Glutamatergic neuron (in vitro differentiated cells): ENCODE data around the gene MOGAT3. TPM values are rescaled to one million over a fixed set of nuclear protein-coding genes. Genes with fewer than 3 reads are reported as not detected.

Experiments used
- DNase-seq: peaks from one replicate; pipeline ENCODE4 v3.0.0; 2022
- H3K27ac Mint-ChIP-seq: one replicate; pipeline ENCODE4 v1.8.0; 2020; ENCODE audit warnings: mild to moderate bottlenecking, mixed read lengths, inconsistent platforms; ENCODE audit not compliant: unreplicated experiment
- H3K27me3 Mint-ChIP-seq: one replicate; pipeline ENCODE4 v1.8.0; 2020; ENCODE audit warnings: mild to moderate bottlenecking, moderate library complexity, mixed read lengths, inconsistent platforms; ENCODE audit not compliant: unreplicated experiment
- H3K36me3 Mint-ChIP-seq: one replicate; pipeline ENCODE4 v1.8.0; 2020; ENCODE audit warnings: mild to moderate bottlenecking, mixed read lengths, inconsistent platforms; ENCODE audit not compliant: unreplicated experiment
- H3K4me1 Mint-ChIP-seq: one replicate; pipeline ENCODE4 v1.8.0; 2020; ENCODE audit warnings: mild to moderate bottlenecking, low read depth, mixed read lengths, inconsistent platforms; ENCODE audit not compliant: unreplicated experiment
- H3K4me3 Mint-ChIP-seq: one replicate; pipeline ENCODE4 v1.8.0; 2020; ENCODE audit warnings: mild to moderate bottlenecking, mixed read lengths, inconsistent platforms; ENCODE audit not compliant: unreplicated experiment
- H3K9me3 Mint-ChIP-seq: one replicate; pipeline ENCODE4 v1.8.0; 2020; ENCODE audit warnings: mild to moderate bottlenecking, moderate library complexity, mixed read lengths, inconsistent platforms; ENCODE audit not compliant: unreplicated experiment
- total RNA-seq: library from RNA; stranded (reverse); fragmentation: NEBNext Ultra II Directional; extraction: Animal tissue kit (Norgen Biotek cat#: 25700); gene quantifications from one replicate; pipeline ENCODE4 v1.2.1, GENCODE V29; 2021; ENCODE audit not compliant: unreplicated experiment
- TF ChIP-seq, protein P1 (sequence below): fragments of 200-600 bp; sonication (generic); IDR thresholded peaks from one replicate; pipeline ENCODE4 v1.5.0; 2021; ENCODE audit not compliant: partially characterized antibody, unreplicated experiment

MOGAT3 gene
- total RNA-seq, 1 donor from 2014 or later: not detected

DNA sequence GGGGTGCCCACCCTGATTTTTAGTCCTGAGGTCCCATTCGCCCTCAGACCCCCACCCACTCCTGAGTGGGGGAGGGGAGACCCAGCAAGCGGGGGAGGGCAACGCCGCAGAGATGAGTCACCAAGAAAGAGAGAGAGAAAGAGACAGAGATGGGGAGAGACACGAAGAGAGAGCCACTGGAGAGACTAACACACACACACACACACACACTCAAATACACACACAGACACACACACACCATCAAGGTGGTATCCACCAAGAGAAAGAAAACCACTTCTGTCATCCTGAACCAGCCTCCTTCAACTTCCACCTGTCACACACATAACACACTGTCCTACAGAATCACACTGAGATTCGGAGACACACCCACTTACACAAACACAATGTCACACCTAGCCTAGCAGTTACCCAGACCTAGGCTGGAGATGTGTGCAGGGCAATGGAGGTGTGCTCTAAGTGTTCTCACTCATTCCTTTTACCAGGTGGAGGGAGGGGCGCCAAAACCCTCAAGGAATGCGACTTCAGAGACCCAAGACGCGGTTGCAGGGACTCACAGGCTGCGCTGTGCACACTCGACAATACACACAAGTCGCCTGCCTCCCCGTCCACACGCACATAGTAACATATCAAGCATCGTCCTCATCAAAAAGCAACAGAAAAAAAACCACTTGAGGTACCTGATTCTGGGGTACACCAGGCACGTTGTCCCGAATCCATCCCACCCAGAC is 31.6 kb downstream of the MOGAT3 start:
- peak overlapping the region; percentile 55 for H3K4me3 Mint-ChIP-seq
- peaks cover 64% of the 10 kb centered on the region for H3K27me3 Mint-ChIP-seq

DNA sequence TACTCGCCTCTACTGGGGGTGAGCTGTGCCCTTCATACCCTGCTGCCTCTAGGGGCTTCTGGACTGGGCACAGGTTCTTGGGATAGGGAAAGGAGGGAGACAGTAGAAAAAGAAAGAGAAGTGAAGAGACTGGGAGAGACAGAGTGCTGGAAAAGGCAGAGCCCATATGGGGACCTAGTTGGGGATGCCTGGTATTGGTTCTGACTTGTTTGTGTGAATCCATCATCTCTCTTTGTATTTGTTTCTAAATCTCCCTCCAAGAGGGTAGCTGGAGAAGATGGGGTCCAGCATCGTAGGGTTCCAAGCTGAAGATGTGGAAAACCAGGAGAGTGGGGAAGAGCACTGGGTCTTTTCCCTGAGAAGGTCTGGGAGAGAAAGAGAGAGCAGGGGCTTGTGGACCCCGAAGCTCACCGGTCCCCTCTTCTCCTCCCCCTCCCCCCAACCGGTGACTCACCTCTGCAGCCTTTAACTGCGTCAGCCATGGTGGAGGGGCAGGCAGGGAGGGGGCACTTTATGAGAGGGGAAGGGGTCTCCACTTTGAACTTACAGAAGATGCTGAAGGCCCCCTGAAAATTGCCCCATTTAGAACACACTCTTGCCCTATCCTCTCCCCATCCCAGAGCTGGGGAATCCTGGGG is 32.3 kb downstream of the MOGAT3 start:
- peaks cover 36% of the 10 kb centered on the region for H3K4me1 Mint-ChIP-seq
- no peak overlapping the region for H3K27ac Mint-ChIP-seq
- DNase-seq: no peak

More for the DNA sequence above, 31.6 kb downstream of the MOGAT3 start:
- TF ChIP-seq, protein P1, sequence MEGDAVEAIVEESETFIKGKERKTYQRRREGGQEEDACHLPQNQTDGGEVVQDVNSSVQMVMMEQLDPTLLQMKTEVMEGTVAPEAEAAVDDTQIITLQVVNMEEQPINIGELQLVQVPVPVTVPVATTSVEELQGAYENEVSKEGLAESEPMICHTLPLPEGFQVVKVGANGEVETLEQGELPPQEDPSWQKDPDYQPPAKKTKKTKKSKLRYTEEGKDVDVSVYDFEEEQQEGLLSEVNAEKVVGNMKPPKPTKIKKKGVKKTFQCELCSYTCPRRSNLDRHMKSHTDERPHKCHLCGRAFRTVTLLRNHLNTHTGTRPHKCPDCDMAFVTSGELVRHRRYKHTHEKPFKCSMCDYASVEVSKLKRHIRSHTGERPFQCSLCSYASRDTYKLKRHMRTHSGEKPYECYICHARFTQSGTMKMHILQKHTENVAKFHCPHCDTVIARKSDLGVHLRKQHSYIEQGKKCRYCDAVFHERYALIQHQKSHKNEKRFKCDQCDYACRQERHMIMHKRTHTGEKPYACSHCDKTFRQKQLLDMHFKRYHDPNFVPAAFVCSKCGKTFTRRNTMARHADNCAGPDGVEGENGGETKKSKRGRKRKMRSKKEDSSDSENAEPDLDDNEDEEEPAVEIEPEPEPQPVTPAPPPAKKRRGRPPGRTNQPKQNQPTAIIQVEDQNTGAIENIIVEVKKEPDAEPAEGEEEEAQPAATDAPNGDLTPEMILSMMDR: no peak
- Mint-ChIP-seq H3K4me1 (peaks cover 36% of the 10 kb centered on the region), H3K27ac (peak overlapping the region; percentile 75), H3K36me3 (no peaks in the 10 kb centered on the region), H3K9me3 (peaks cover 14% of the 10 kb centered on the region)
- no peak for DNase-seq

DNA sequence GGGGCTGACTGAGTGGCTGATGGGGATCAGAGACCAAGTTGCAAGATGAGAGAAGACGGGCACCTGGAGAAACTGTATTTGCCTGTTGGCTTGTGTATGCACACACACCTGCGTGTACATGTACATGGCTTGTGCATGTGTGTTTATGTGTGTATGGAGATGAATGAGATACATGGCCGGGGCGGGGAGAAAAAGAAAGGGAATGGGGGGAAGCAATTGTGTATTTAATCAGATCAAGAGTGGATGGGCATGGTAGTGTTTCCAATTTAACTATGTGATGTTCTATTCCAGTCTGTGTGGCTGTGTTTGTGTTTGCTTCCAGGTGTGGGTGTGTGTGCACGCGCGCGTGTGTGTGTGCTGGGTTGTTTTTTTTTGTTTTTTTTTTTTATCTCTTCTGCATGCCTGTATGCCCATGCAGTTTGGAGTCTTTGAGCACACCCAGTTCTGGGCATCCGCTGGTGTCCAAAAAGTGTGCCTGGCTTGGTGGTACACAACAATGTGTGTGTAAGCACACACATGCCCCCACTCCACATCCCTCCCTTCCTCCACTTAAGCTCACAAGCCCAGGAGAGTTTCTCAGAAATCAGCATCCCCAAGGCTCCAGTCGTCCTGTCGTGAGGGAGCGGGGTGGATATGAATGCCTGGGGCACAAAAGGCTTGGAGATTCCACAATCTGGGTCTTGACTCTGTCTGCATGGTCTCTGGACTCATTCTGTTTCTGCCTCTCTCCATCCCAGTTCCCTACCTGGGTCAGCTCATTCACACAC is 33.0 kb downstream of the MOGAT3 start:
- DNase-seq: no peak
- Mint-ChIP-seq H3K9me3 (peaks cover 13% of the 10 kb centered on the region), H3K27me3 (peaks cover 59% of the 10 kb centered on the region), H3K36me3 (no peaks in the 10 kb centered on the region), H3K4me3 (peak overlapping the region; percentile 77), H3K27ac (peak overlapping the region; percentile 73), H3K4me1 (peaks cover 36% of the 10 kb centered on the region)
- TF ChIP-seq, protein P1: no peak

More for the DNA sequence above, 32.3 kb downstream of the MOGAT3 start:
- TF ChIP-seq, protein P1: no peak
- peaks cover 13% of the 10 kb centered on the region for H3K9me3 Mint-ChIP-seq
- H3K27me3 Mint-ChIP-seq: peaks cover 60% of the 10 kb centered on the region
- no peaks in the 10 kb centered on the region for H3K36me3 Mint-ChIP-seq
- H3K4me3 Mint-ChIP-seq: peak overlapping the region; percentile 31

DNA sequence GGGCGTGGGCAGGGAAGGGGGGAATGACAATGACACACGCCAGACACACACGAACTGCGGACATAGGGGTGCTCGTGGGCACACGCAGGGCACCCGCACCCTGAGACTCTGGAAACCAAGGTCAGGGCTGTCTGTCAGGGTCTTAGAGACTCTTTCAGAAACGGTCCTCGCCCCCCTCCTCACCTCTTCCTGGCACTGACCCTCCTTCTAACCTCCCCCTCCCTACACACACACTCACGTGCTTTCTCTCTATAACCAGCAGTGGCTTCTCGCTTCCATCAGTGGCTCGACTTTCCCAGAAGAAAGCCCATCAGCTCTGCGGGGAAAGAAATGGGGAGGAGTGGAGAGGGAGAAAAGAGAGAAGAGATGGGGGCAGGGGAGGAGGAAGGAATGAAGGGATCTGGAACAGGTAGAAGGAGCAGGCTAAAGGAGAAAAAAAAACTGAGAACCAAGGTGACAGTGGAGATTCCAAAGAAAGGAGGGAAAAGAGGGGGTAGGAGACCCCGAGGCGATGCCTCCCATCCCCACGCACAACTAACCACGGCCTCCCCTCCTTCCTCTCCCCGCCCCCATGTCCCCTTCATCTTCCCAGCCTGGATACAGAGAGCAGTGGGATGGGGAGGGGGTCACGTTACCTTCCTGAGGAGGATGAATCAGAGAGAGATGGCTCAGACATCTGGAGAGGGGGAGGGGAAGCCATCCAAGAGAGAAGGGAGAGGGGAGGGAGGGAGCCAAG is 33.8 kb downstream of the MOGAT3 start:
- Mint-ChIP-seq H3K4me3 (peak overlapping the region; percentile 77), H3K27ac (no peak overlapping the region), H3K9me3 (peaks cover 15% of the 10 kb centered on the region), H3K4me1 (peaks cover 39% of the 10 kb centered on the region), H3K27me3 (peaks cover 59% of the 10 kb centered on the region), H3K36me3 (no peaks in the 10 kb centered on the region)
- peak; percentile 54 for DNase-seq
- TF ChIP-seq, protein P1: no peak
